T-helper 1 cell treated with Interleukin-12 subunit alpha and Interleukin-12 subunit beta and Interleukin-4 antibody, amounts not matched to agents 30 μg/mL and 1 μg/mL, for 36 hours (primary cell): ENCODE measurements around the gene UPK3B.
A peak's percentile ranks its signal among the peaks of the same experiment; 100 is the strongest.
"Not testable (repeated sequence)": the region's sequence is repeated elsewhere in the genome, so short reads cannot be mapped to it uniquely, and the experiment has no call there.

Experiments
- H3K27ac Mint-ChIP-seq: one replicate; pipeline ENCODE4 v1.8.0; 2021; ENCODE audit warnings: mild to moderate bottlenecking, mixed read lengths
- H3K27me3 Mint-ChIP-seq: one replicate; pipeline ENCODE4 v1.8.0; 2021; ENCODE audit warnings: low read depth, mixed read lengths
- H3K36me3 Mint-ChIP-seq: one replicate; pipeline ENCODE4 v1.8.0; 2021; ENCODE audit warnings: low read depth, mixed read lengths
- H3K4me1 Mint-ChIP-seq: one replicate; pipeline ENCODE4 v1.8.0; 2021; ENCODE audit warnings: low read depth, mixed read lengths
- H3K4me3 Mint-ChIP-seq: one replicate; pipeline ENCODE4 v1.8.0; 2021; ENCODE audit warnings: mild to moderate bottlenecking, moderate library complexity, mixed read lengths
- H3K9me3 Mint-ChIP-seq: one replicate; pipeline ENCODE4 v1.8.0; 2021; ENCODE audit warnings: mixed read lengths

UPK3B gene

GRCh38 chr7:76516932-76517331 is 6.6 kb downstream of the UPK3B start:
- H3K36me3 Mint-ChIP-seq, H3K27me3 Mint-ChIP-seq, H3K4me3 Mint-ChIP-seq, H3K4me1 Mint-ChIP-seq, H3K9me3 Mint-ChIP-seq, H3K27ac Mint-ChIP-seq: not testable (repeated sequence)

- not testable (repeated sequence) for H3K27ac Mint-ChIP-seq, H3K4me1 Mint-ChIP-seq, H3K4me3 Mint-ChIP-seq, H3K36me3 Mint-ChIP-seq, H3K9me3 Mint-ChIP-seq, H3K27me3 Mint-ChIP-seq
Measured at GRCh38 chr7:76526183-76526582, 15.8 kb downstream of the UPK3B start.

GRCh38 chr7:76531643-76532042 is 21.3 kb downstream of the UPK3B start:
- H3K27me3 Mint-ChIP-seq, H3K4me1 Mint-ChIP-seq, H3K36me3 Mint-ChIP-seq, H3K4me3 Mint-ChIP-seq, H3K9me3 Mint-ChIP-seq, H3K27ac Mint-ChIP-seq: not testable (repeated sequence)

GRCh38 chr7:76543197-76543596 is 32.8 kb downstream of the UPK3B start, which contains the start of gene SPDYE16:
SPDYE16 (minus strand) TSS chr7:76543297; CDS start chr7:76541459, 1,838 bp downstream.
- H3K27ac Mint-ChIP-seq, H3K27me3 Mint-ChIP-seq, H3K9me3 Mint-ChIP-seq, H3K4me3 Mint-ChIP-seq, H3K36me3 Mint-ChIP-seq, H3K4me1 Mint-ChIP-seq: not testable (repeated sequence)

DNA sequence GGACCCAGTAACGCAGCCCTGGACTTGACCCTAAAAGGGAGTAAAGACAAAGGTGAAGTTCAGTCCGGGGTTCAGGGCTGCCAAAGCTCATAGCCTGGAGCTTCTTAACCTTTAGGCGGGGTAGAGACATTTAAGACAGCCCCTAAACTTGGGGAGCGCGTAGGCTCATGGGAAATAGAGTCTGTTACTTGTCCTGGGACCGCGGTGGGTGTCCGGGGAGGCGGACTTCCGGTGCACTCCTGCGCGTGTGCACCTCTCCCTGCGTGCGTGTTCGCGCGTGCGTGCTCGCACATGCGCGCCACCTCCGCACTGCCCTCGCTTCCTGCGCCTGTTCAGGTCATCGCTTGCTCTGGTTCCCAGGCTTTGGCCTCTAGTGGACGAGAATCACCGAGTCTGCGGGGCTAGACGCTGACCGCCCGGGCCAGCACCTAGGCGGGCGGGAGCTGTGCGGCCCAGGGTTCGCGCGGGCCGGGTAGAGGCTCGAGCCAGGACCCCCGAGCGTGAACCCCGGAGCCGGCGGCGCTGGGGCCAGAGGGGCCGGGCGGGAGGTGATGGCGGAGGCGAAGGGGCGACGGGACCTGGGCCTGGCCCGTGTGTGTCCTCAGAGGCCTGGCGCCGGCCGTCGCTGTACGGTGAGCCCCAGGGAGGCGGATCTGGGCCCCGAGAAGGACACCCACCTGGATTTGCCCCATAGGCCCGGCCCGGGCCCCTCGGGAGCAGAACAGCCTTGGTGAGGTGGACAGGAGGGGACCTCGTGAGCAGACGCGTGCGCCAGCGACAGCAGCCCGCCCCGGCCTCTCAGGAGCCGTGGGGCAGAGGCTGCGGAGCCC is 38.9 kb downstream of the UPK3B start:
- Mint-ChIP-seq H3K27ac (peak overlapping the region; percentile 85), H3K4me1 (peaks cover 11% of the 10 kb centered on the region), H3K4me3 (peak overlapping the region; percentile 96)
- H3K27me3 Mint-ChIP-seq, H3K9me3 Mint-ChIP-seq, H3K36me3 Mint-ChIP-seq: not testable (repeated sequence)

DNA sequence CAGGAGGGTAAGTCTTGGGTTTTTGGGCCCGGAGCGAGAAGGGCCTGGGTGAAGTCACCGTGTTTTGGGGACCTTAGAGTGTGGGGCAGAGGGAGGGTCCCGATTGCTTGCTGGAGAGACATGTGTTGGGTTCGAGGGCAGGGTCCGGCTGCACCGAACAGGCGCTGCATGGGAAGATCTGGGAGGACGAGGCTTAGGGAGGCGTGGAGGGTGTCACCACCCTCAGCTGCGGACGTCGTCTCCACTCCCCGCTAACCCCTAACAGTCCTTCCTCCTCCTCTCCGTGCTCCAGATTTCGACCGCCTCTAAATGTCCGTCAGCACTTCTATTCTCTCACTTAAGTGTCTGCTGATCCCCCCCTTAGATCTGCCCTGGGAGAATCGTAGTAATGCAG is 39.5 kb downstream of the UPK3B start:
- not testable (repeated sequence) for H3K36me3 Mint-ChIP-seq, H3K9me3 Mint-ChIP-seq, H3K27me3 Mint-ChIP-seq
- peaks cover 13% of the 10 kb centered on the region for H3K4me1 Mint-ChIP-seq
- H3K27ac Mint-ChIP-seq: peak overlapping the region; percentile 65
- peak overlapping the region; percentile 96 for H3K4me3 Mint-ChIP-seq

DNA sequence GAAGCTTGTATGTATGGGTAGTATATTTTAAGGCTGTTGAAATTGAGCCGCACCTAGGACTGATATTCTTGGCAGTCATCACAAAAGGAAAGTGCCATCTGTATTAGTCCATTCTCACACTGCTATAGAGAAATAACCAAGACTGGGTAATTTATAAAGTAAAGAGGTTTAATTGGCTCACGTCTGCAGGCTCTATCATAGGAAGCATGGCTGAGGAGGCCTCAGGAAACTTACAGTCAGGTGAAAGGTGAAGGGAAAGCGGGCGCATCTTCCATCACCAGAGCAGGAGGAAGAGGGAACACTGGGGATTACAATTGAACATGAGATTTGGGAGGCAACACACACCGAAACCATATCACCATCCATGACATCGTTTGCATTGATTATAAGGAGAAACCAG is 41.6 kb downstream of the UPK3B start:
- Mint-ChIP-seq H3K4me1 (peaks cover 18% of the 10 kb centered on the region), H3K4me3 (peak overlapping the region; percentile 26), H3K36me3 (peaks cover 12% of the 10 kb centered on the region)
- H3K27ac Mint-ChIP-seq, H3K27me3 Mint-ChIP-seq, H3K9me3 Mint-ChIP-seq: not testable (repeated sequence)

DNA sequence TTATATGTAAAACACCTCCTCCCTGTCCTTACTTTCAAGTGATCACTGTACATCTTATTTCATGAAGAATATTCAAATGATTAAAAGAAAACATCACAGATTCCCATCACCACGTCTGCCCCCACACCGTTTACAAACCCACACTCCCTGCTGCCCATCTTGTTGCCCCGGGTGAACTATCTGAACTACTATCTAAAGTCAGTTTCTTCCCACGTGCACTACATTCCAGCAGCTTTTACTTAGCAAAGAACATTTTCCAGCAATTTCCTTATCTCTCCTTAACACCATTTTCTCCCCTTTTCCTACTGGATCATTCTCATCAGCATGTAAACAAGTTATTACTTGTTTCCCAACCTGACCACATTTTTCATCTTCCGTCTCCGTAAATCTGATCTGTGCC is 49.3 kb downstream of the UPK3B start:
- Mint-ChIP-seq H3K4me1 (peaks cover 19% of the 10 kb centered on the region), H3K36me3 (peaks cover 30% of the 10 kb centered on the region)
- H3K27me3 Mint-ChIP-seq, H3K27ac Mint-ChIP-seq, H3K9me3 Mint-ChIP-seq, H3K4me3 Mint-ChIP-seq: not testable (repeated sequence)

GRCh38 chr7:76560157-76560556 is 49.8 kb downstream of the UPK3B start:
- peaks cover 16% of the 10 kb centered on the region for H3K4me1 Mint-ChIP-seq
- not testable (repeated sequence) for H3K27ac Mint-ChIP-seq, H3K27me3 Mint-ChIP-seq, H3K9me3 Mint-ChIP-seq, H3K4me3 Mint-ChIP-seq
- H3K36me3 Mint-ChIP-seq: peaks cover 27% of the 10 kb centered on the region

GRCh38 chr7:76561342-76561741 is 51.0 kb downstream of the UPK3B start:
- Mint-ChIP-seq H3K36me3 (peaks cover 30% of the 10 kb centered on the region), H3K4me1 (peaks cover 14% of the 10 kb centered on the region)
- H3K27me3 Mint-ChIP-seq, H3K9me3 Mint-ChIP-seq, H3K27ac Mint-ChIP-seq, H3K4me3 Mint-ChIP-seq: not testable (repeated sequence)

GRCh38 chr7:76565001-76565400 is 54.6 kb downstream of the UPK3B start:
- not testable (repeated sequence) for H3K27ac Mint-ChIP-seq, H3K9me3 Mint-ChIP-seq, H3K4me3 Mint-ChIP-seq, H3K4me1 Mint-ChIP-seq, H3K27me3 Mint-ChIP-seq
- H3K36me3 Mint-ChIP-seq: peaks cover 19% of the 10 kb centered on the region
